GM18508 (cell line): ENCODE data around the gene PEX16.

Source experiments
- ATAC-seq: cut with Tn5 transposase; IDR thresholded peaks from one replicate; pipeline ENCODE4 v1.9.1; 2021; ENCODE audit warnings: moderate number of reproducible peaks; ENCODE audit not compliant: insufficient read depth, unreplicated experiment

PEX16 gene

GRCh38 chr11:45881708-45882368 lies 35.8 kb downstream of the PEX16 start:
- ATAC-seq: no peak

- no peak for ATAC-seq
Measured at GRCh38 chr11:45880772-45881570, 36.7 kb downstream of the PEX16 start.

- no peak for ATAC-seq
Measured at GRCh38 chr11:45879803-45880686, 37.6 kb downstream of the PEX16 start.

GRCh38 chr11:45877845-45878244 lies 39.8 kb downstream of the PEX16 start:
- ATAC-seq: no peak

- ATAC-seq: no peak
Measured at GRCh38 chr11:45877221-45877620, 40.5 kb downstream of the PEX16 start.

GRCh38 chr11:45876401-45876800 lies 41.3 kb downstream of the PEX16 start:
- ATAC-seq: no peak

GRCh38 chr11:45872651-45873356 lies 44.9 kb downstream of the PEX16 start:
- no peak for ATAC-seq

- ATAC-seq: no peak
Measured at GRCh38 chr11:45871638-45872037, 46.0 kb downstream of the PEX16 start.

GRCh38 chr11:45870706-45871105 lies 47.0 kb downstream of the PEX16 start:
- ATAC-seq: no peak

GRCh38 chr11:45869551-45869950 lies 48.1 kb downstream of the PEX16 start:
- no peak for ATAC-seq

- no peak for ATAC-seq
Measured at GRCh38 chr11:45864041-45864440, 53.6 kb downstream of the PEX16 start.

- ATAC-seq: no peak
Measured at GRCh38 chr11:45860764-45861510, 56.7 kb downstream of the PEX16 start.

GRCh38 chr11:45860348-45860747 lies 57.3 kb downstream of the PEX16 start:
- no peak for ATAC-seq
